C4-2B (cell line): ENCODE data around the gene CRELD2.

Experiments used
- ZFX ChIP-seq: fragments of 450-650 bp; IDR thresholded peaks from 2 replicates; pipeline ENCODE4 v1.6.1; 2017
- TF ChIP-seq, protein P1 (sequence below): fragments of 450-650 bp; conservative IDR thresholded peaks from 2 replicates; pipeline ENCODE4 v1.5.1; 2017; ENCODE audit warnings: mild to moderate bottlenecking

DNA sequence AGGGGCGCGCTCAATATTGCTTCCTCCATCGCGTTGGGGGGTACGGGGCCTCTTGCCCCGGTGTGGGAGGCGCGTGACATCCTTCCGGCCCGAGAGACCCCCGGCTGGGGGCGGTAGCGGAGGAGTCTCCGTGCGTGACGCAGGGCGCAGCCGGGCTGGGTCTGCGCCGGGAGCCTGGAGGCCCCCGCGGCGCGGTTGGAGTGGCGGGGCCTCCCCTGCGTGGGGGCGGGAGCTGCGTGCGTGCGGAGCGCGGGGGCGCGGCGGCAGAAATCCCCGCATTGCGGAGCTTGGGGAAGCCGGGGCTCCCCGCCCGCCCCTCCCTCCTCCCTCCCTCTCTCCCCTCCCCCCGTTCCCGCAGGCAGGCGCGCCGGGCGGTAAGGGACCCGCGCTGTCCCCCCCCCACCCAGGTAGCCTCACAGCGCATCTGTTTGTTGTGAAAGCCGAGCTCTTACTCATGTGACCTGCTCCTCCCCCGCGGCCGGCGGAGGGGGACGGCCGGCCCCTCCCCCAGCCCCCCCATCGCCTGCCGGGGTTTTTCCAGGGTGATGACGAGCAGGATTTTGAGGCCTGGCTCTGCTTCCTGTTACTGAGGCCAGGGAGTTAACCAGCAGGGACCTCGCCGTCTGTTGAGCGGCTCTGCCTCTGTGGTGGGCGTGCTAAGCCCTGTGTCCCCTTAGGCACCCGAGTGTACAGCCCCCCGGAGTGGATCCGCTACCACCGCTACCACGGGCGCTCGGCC is 43.7 kb downstream of the CRELD2 start:
- TF ChIP-seq, protein P1, sequence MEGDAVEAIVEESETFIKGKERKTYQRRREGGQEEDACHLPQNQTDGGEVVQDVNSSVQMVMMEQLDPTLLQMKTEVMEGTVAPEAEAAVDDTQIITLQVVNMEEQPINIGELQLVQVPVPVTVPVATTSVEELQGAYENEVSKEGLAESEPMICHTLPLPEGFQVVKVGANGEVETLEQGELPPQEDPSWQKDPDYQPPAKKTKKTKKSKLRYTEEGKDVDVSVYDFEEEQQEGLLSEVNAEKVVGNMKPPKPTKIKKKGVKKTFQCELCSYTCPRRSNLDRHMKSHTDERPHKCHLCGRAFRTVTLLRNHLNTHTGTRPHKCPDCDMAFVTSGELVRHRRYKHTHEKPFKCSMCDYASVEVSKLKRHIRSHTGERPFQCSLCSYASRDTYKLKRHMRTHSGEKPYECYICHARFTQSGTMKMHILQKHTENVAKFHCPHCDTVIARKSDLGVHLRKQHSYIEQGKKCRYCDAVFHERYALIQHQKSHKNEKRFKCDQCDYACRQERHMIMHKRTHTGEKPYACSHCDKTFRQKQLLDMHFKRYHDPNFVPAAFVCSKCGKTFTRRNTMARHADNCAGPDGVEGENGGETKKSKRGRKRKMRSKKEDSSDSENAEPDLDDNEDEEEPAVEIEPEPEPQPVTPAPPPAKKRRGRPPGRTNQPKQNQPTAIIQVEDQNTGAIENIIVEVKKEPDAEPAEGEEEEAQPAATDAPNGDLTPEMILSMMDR, result no peak
- TF ChIP-seq ZFX, result no peak
